Erythroblast (primary cell): ENCODE measurements around the gene GTF3C4.

ENCODE experiments used
- GATA1 ChIP-seq: IDR thresholded peaks from 2 replicates; pipeline ENCODE4 v1.6.1; 2011; ENCODE audit warnings: low read depth, mild to moderate bottlenecking, control low read depth, low read length, moderate library complexity
- POLR2A ChIP-seq: IDR thresholded peaks from 2 replicates; pipeline ENCODE4 v1.6.1; 2011; ENCODE audit warnings: mild to moderate bottlenecking, low read length

GRCh38 chr9:132669698-132670456 is 387 bp upstream of the GTF3C4 start, which contains the start of gene DDX31:
- TF ChIP-seq POLR2A: peak; percentile 76
- no peak for TF ChIP-seq GATA1
